ENCODE data around the gene URB1. TPM values are rescaled to one million over a fixed set of nuclear protein-coding genes. Genes with fewer than 3 reads are reported as not detected.

URB1 gene
- total RNA-seq, 1 experiment from 2014 or later, result 18.1 TPM

DNA sequence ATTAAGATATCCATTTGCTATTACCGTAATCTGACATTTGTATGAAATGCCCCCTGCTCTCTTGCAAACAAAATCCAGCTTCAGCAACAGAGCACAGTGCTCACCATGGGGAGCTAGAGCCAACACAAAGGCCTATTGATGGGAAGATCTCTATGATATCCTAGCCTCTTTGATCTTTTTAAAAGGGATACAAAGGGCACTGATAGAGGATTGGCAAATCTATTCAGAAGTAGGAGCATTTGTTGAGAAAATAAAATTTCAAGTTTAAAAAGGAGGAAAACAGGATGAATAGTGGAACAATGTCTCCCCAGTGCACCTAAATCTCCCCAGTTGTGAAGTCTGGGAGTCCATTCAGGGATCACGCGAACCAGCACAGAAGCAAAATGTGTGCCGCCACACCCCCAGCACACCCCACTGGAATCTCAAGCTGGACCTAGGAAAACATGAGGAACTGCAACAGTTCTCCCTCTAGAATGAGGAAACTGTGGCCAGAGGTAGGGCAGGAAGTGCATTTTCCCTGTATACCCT is 62.0 kb downstream of the URB1 start:
- H3K36me3 ChIP-seq (ENCODE audit: control insufficient read depth, insufficient read depth, low read length), result peaks cover 24% of the 10 kb centered on the region
- POLR2A ChIA-PET, result no interaction called here
- no peak overlapping the region for H3K4me3 ChIP-seq (ENCODE audit: low read depth in 2 of 2, low read length in 2 of 2)
- no peaks in the 10 kb centered on the region for H3K27me3 ChIP-seq (ENCODE audit: control insufficient read depth, insufficient read depth, low read length)
- no peak for ATAC-seq
- DNase-seq (ENCODE audit: low read depth, low spot score), result no peak
- no TSS peak for BruUV-seq (replicated peaks)
- CTCF ChIA-PET, result no interaction called here
- H3K27ac ChIP-seq (ENCODE audit: low read length), result no peak overlapping the region
- no peaks in the 10 kb centered on the region for H3K9me3 ChIP-seq (ENCODE audit: control insufficient read depth, insufficient read depth, low read depth, low read length)
- H3K4me1 ChIP-seq (ENCODE audit: control insufficient read depth, insufficient read depth, low read length), result no peaks in the 10 kb centered on the region
- intact Hi-C loops (cut with micrococcal nuclease; ENCODE audit: unreplicated experiment), result no loop called here
- in situ Hi-C loops (cut with HindIII; ENCODE audit: low pct_unique_long_range_greater_than_20kb, low sequenced_read_pairs), result no loop called here
- TF ChIP-seq, protein P1, sequence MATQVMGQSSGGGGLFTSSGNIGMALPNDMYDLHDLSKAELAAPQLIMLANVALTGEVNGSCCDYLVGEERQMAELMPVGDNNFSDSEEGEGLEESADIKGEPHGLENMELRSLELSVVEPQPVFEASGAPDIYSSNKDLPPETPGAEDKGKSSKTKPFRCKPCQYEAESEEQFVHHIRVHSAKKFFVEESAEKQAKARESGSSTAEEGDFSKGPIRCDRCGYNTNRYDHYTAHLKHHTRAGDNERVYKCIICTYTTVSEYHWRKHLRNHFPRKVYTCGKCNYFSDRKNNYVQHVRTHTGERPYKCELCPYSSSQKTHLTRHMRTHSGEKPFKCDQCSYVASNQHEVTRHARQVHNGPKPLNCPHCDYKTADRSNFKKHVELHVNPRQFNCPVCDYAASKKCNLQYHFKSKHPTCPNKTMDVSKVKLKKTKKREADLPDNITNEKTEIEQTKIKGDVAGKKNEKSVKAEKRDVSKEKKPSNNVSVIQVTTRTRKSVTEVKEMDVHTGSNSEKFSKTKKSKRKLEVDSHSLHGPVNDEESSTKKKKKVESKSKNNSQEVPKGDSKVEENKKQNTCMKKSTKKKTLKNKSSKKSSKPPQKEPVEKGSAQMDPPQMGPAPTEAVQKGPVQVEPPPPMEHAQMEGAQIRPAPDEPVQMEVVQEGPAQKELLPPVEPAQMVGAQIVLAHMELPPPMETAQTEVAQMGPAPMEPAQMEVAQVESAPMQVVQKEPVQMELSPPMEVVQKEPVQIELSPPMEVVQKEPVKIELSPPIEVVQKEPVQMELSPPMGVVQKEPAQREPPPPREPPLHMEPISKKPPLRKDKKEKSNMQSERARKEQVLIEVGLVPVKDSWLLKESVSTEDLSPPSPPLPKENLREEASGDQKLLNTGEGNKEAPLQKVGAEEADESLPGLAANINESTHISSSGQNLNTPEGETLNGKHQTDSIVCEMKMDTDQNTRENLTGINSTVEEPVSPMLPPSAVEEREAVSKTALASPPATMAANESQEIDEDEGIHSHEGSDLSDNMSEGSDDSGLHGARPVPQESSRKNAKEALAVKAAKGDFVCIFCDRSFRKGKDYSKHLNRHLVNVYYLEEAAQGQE (IDR thresholded peaks at IDR 0.05; ENCODE audit: insufficient read depth in 1 of 2, low read depth in 2 of 2, low read length in 1 of 2), result no peak
- no peak for TF ChIP-seq SIN3A (IDR thresholded peaks at IDR 0.05; ENCODE audit: borderline replicate concordance, insufficient read depth, low read depth, low read length)
- TF ChIP-seq TCF7L2 (IDR thresholded peaks at IDR 0.05; ENCODE audit: low read depth, low read length), result no peak
- no peak for TF ChIP-seq POLR2AphosphoS5 (IDR thresholded peaks at IDR 0.05; ENCODE audit: low read depth, low read length)
- TF ChIP-seq, protein P2, sequence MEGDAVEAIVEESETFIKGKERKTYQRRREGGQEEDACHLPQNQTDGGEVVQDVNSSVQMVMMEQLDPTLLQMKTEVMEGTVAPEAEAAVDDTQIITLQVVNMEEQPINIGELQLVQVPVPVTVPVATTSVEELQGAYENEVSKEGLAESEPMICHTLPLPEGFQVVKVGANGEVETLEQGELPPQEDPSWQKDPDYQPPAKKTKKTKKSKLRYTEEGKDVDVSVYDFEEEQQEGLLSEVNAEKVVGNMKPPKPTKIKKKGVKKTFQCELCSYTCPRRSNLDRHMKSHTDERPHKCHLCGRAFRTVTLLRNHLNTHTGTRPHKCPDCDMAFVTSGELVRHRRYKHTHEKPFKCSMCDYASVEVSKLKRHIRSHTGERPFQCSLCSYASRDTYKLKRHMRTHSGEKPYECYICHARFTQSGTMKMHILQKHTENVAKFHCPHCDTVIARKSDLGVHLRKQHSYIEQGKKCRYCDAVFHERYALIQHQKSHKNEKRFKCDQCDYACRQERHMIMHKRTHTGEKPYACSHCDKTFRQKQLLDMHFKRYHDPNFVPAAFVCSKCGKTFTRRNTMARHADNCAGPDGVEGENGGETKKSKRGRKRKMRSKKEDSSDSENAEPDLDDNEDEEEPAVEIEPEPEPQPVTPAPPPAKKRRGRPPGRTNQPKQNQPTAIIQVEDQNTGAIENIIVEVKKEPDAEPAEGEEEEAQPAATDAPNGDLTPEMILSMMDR (IDR thresholded peaks at IDR 0.05), result no peak

DNA sequence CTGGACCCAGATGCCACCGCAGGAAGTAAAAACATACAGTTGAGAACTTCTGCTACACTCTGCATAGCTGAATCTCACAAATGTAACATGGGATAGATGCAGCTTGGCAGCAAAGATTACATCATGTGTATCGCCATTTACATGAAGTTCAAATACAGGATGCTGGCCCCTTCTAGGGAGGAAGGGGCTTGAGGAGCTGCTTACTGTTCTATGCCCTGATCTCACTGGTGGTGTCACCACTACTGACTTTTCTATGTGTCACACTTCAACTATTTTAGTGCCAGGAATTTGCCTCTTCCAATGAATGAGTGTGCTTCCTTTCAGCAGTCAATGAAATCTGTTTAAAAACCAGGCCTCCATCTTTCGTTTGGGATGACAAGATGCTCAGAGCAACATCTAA is 63.0 kb downstream of the URB1 start:
- Histone ChIP-seq H3K9me3 (ENCODE audit: control insufficient read depth, insufficient read depth, low read depth, low read length) (no peaks in the 10 kb centered on the region), H3K27ac (ENCODE audit: low read length) (no peak overlapping the region), H3K4me3 (ENCODE audit: low read depth in 2 of 2, low read length in 2 of 2) (no peak overlapping the region), H3K36me3 (ENCODE audit: control insufficient read depth, insufficient read depth, low read length) (peaks cover 24% of the 10 kb centered on the region), H3K27me3 (ENCODE audit: control insufficient read depth, insufficient read depth, low read length) (no peaks in the 10 kb centered on the region), H3K4me1 (ENCODE audit: control insufficient read depth, insufficient read depth, low read length) (no peaks in the 10 kb centered on the region)
- DNase-seq (ENCODE audit: low read depth, low spot score) (no peak), ATAC-seq (no peak)
- ChIA-PET CTCF (no interaction called here), POLR2A (no interaction called here)
- TF ChIP-seq POLR2AphosphoS5 (IDR thresholded peaks at IDR 0.05; ENCODE audit: low read depth, low read length) (no peak), TCF7L2 (IDR thresholded peaks at IDR 0.05; ENCODE audit: low read depth, low read length) (no peak), SIN3A (IDR thresholded peaks at IDR 0.05; ENCODE audit: borderline replicate concordance, insufficient read depth, low read depth, low read length) (no peak)
- TF ChIP-seq, protein P1 (IDR thresholded peaks at IDR 0.05; ENCODE audit: insufficient read depth in 1 of 2, low read depth in 2 of 2, low read length in 1 of 2), result no peak
- TF ChIP-seq, protein P2 (IDR thresholded peaks at IDR 0.05), result no peak
- intact Hi-C loops (cut with micrococcal nuclease; ENCODE audit: unreplicated experiment) (no loop called here), in situ Hi-C loops (cut with HindIII; ENCODE audit: low pct_unique_long_range_greater_than_20kb, low sequenced_read_pairs) (no loop called here)
- BruUV-seq (replicated peaks), result no TSS peak
